SK-N-SH (cell line): ENCODE measurements around the gene INTS6. TPM values are rescaled to one million over a fixed set of nuclear protein-coding genes. Genes with fewer than 3 reads are reported as not detected.

Experiments used
- CTCF ChIA-PET: fragments of 300-600, 350-600 bp; formaldehyde crosslinking; extraction: SDS; loops from one replicate; lab custom pipeline; 2021; lab: Yijun Ruan, JAX
- POLR2A ChIA-PET: fragments of 350-600 bp; sonication (Branson Sonifier 250); formaldehyde crosslinking; extraction: SDS; loops from one replicate; lab custom pipeline; 2020; ENCODE audit warnings: antibody characterized with exemption, inconsistent platforms; lab: Yijun Ruan, JAX
- DNase-seq: peaks from one replicate; pipeline ENCODE4 v3.0.0; 2012
- H2AFZ ChIP-seq: fragments of 200-600 bp; sonication (generic); 2 replicates; pipeline ENCODE4 v1.8.1; 2016; ENCODE audit warnings: antibody characterized with exemption, mild to moderate bottlenecking, low read depth
- H3F3A ChIP-seq: fragments of 200-600 bp; sonication (generic); replicated peaks from 2 replicates; pipeline ENCODE3; 2016; ENCODE audit warnings: antibody characterized with exemption, mild to moderate bottlenecking; ENCODE audit not compliant: insufficient read depth
- H3K27ac ChIP-seq, 2 experiments: fragments of 200-500 bp in 1 of 2; fragments of 200-600 bp in 1 of 2; sonication (Bioruptor generic) in 1 of 2; sonication (generic), shearing (Covaris generic) in 1 of 2; 2 replicates each; pipeline versions ENCODE4 v1.5.1 to v1.6.1; 2014 to 2016; ENCODE audit warnings: low read depth in 2 of 2, inconsistent platforms in 1 of 2, low read length in 1 of 2, mild to moderate bottlenecking in 1 of 2, mixed read lengths in 1 of 2
- H3K27me3 ChIP-seq: fragments of 200-600 bp; sonication (generic), shearing (Covaris generic); 2 replicates; pipeline ENCODE4 v1.6.1; 2016; ENCODE audit warnings: mixed run types; ENCODE audit not compliant: insufficient read depth
- H3K36me3 ChIP-seq, 2 experiments: fragments of 200-500 bp in 1 of 2; fragments of 200-600 bp in 1 of 2; sonication (Bioruptor generic) in 1 of 2; sonication (generic) in 1 of 2; replicated peaks in 1 of 2; 2 replicates each; pipeline versions ENCODE3 to v1.5.1; 2014 to 2016; ENCODE audit warnings: low read length in 1 of 2, mild to moderate bottlenecking in 1 of 2; ENCODE audit not compliant: insufficient read depth in 2 of 2, control insufficient read depth in 1 of 2
- H3K4me1 ChIP-seq, 2 experiments: fragments of 200-500 bp in 1 of 2; fragments of 200-600 bp in 1 of 2; sonication (Bioruptor generic) in 1 of 2; sonication (generic), shearing (Covaris generic) in 1 of 2; 2 replicates each; pipeline versions ENCODE4 v1.5.1 to v1.6.1; 2014 to 2016; ENCODE audit warnings: low read depth in 1 of 2, low read length in 1 of 2, mixed run types in 1 of 2; ENCODE audit not compliant: insufficient read depth in 2 of 2, control insufficient read depth in 1 of 2
- H3K4me2 ChIP-seq: fragments of 200-600 bp; sonication (generic), shearing (Covaris generic); 2 replicates; pipeline ENCODE4 v1.6.1; 2017; ENCODE audit warnings: mixed run types
- H3K4me3 ChIP-seq, 2 experiments: fragments of 200-500 bp in 1 of 2; fragments of 200-600 bp in 1 of 2; sonication (Bioruptor generic) in 1 of 2; sonication (generic), shearing (Covaris generic) in 1 of 2; 2 replicates each; pipeline versions ENCODE4 v1.5.1 to v1.8.1; 2014 to 2016; ENCODE audit warnings: low read depth in 2 of 2, inconsistent platforms in 1 of 2, low read length in 1 of 2, mild to moderate bottlenecking in 1 of 2, mixed read lengths in 1 of 2, moderate library complexity in 1 of 2
- H3K79me2 ChIP-seq: fragments of 200-600 bp; sonication (generic); 2 replicates; pipeline ENCODE4 v1.8.1; 2017; ENCODE audit warnings: mild to moderate bottlenecking; ENCODE audit not compliant: insufficient read depth
- H3K9ac ChIP-seq: fragments of 200-600 bp; sonication (generic); 2 replicates; pipeline ENCODE4 v1.6.1; 2017; ENCODE audit warnings: mixed run types
- H3K9me2 ChIP-seq: fragments of 200-600 bp; sonication (generic); 2 replicates; pipeline ENCODE4 v1.6.1; 2017; ENCODE audit warnings: mixed run types
- H3K9me3 ChIP-seq: fragments of 200-600 bp; sonication (generic); 2 replicates; pipeline ENCODE4 v1.6.1; 2017; ENCODE audit warnings: mixed run types, mild to moderate bottlenecking, moderate library complexity
- H4K20me1 ChIP-seq: fragments of 200-600 bp; sonication (generic); 2 replicates; pipeline ENCODE4 v1.6.1; 2017; ENCODE audit warnings: mild to moderate bottlenecking, mixed run types; ENCODE audit not compliant: insufficient read depth
- ELF1 ChIP-seq: IDR thresholded peaks from 2 replicates; pipeline ENCODE4 v1.4.0; 2012
- EZH2phosphoT487 ChIP-seq: fragments of 200-600 bp; sonication (generic); IDR thresholded peaks from 2 replicates; pipeline ENCODE4 v1.6.1; 2017; ENCODE audit warnings: low read depth, mixed run types, mild to moderate bottlenecking, antibody characterized with exemption, moderate library complexity, borderline replicate concordance
- FOXM1 ChIP-seq: IDR thresholded peaks from 2 replicates; pipeline ENCODE4 v1.4.0; 2012; ENCODE audit warnings: low read depth, mild to moderate bottlenecking
- GATA2 ChIP-seq: sonication (generic); formaldehyde crosslinking; IDR thresholded peaks from 2 replicates; pipeline ENCODE4 v1.5.0; 2020; ENCODE audit warnings: mild to moderate bottlenecking, missing genetic modification reagents
- MEF2A ChIP-seq: IDR thresholded peaks from 2 replicates; pipeline ENCODE4 v1.4.0; 2012; ENCODE audit warnings: low read depth, borderline replicate concordance
- NRF1 ChIP-seq: IDR thresholded peaks from 2 replicates; pipeline ENCODE4 v1.6.1; 2012; ENCODE audit warnings: low read depth, mild to moderate bottlenecking, low read length
- POLR2AphosphoS5 ChIP-seq: IDR thresholded peaks from 2 replicates; pipeline ENCODE4 v1.6.1; 2012; ENCODE audit warnings: low read depth, low read length
- RCOR1 ChIP-seq: fragments of 150-350 bp; IDR thresholded peaks from 2 replicates; pipeline ENCODE4 v1.6.1; 2017; ENCODE audit warnings: antibody characterized with exemption, low read length
- RFX5 ChIP-seq: IDR thresholded peaks from 2 replicates; pipeline ENCODE4 v1.6.1; 2012; ENCODE audit warnings: mild to moderate bottlenecking, improper control_type of control experiment, low read length
- SIN3A ChIP-seq: IDR thresholded peaks from 2 replicates; pipeline ENCODE4 v1.6.1; 2012; ENCODE audit warnings: low read depth, mild to moderate bottlenecking, low read length, moderate library complexity, borderline replicate concordance
- TCF12 ChIP-seq: IDR thresholded peaks from 2 replicates; pipeline ENCODE4 v1.4.0; 2012
- USF1 ChIP-seq: IDR thresholded peaks from 2 replicates; pipeline ENCODE4 v1.4.0; 2012; ENCODE audit warnings: low read depth, borderline replicate concordance
- YY1 ChIP-seq: IDR thresholded peaks from 2 replicates; pipeline ENCODE4 v1.4.0; 2012; ENCODE audit warnings: low read depth, mild to moderate bottlenecking
- WGBS: methylation state at CpG from one replicate; pipeline ENCODE4 v1.1.6; 2017; ENCODE audit warnings: low lambda C conversion rate; 5-methylcytosine and 5-hydroxymethylcytosine counted together
- polyA plus RNA-seq, 3 experiments: library from polyadenylated mRNA; depleted of rRNA; stranded (reverse); fragments of >200 nt; gene quantifications; 2 replicates each; pipeline ENCODE4 v1.2.3, GENCODE V29; 2012
- TF ChIP-seq, protein P1 (sequence below): IDR thresholded peaks from 2 replicates; pipeline ENCODE4 v1.6.1; 2012; ENCODE audit warnings: mild to moderate bottlenecking, low read depth, low read length, moderate library complexity
- TF ChIP-seq, protein P2 (sequence below): IDR thresholded peaks from 2 replicates; pipeline ENCODE4 v1.4.0; 2012; ENCODE audit warnings: low read depth, borderline replicate concordance
- TF ChIP-seq, protein P3 (sequence below): IDR thresholded peaks from 2 replicates; pipeline ENCODE4; 2012

INTS6 gene
- polyA plus RNA-seq, 1 of the 3 experiments (the other 2 are of a cell fraction): 7.7 TPM

DNA sequence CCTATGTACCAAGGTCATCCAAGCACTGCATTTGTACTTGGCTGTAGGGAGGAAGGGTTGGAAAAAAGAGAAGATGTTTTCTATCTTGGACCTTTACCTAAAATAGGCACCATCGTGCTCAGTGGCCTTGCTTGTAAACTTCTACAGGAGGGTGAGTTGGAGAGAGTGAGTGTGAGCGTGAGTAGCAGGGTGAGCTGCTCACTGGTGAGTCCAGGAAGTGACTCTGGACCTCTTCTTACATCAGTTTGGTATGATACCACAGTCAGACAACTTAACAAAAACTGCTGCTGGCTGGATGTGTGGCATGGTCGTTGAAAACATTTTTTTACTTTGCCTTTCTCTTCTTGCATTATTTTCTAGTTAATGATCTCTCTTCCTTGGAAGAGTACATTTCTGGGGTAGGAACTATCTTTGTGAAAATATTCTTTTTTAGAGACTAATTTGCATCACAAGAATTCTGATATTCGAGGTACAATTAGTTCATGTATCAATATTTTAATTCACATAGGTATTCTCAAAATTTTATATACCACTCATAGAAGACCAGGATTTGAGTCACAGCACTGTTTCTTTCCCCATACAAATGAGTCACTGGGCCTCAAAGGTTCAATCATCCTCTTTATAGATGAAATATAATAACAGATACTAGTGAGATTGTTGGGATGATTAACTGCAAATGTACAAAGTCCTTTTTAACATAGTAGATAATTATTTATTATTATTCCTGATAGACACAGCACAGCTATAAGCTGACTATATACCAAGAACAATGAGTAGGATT lies 112.7 kb downstream of the INTS6 start:
- Histone ChIP-seq H3K27ac (no peak overlapping the region), H3K4me1 (peaks cover 4 to 10% of the 10 kb centered on the region in 2 experiments; a peak in 1 of 4 replicates), H2AFZ (no peak overlapping the region), H3K4me3 (no peak overlapping the region), H4K20me1 (no peaks in the 10 kb centered on the region), H3K9me3 (no peaks in the 10 kb centered on the region), H3K4me2 (no peak overlapping the region), H3K9me2 (no peaks in the 10 kb centered on the region), H3K36me3 (no peaks in the 10 kb centered on the region), H3K9ac (no peak overlapping the region), H3K27me3 (no peaks in the 10 kb centered on the region), H3K79me2 (no peaks in the 10 kb centered on the region), H3F3A (no peaks in the 10 kb centered on the region)
- TF ChIP-seq GATA2 (CRISPR knock-in tag) (no peak), EZH2phosphoT487 (no peak), TCF12 (no peak), NRF1 (no peak), USF1 (no peak), MEF2A (no peak), YY1 (no peak), SIN3A (no peak), RFX5 (no peak), ELF1 (no peak), RCOR1 (no peak), POLR2AphosphoS5 (no peak), FOXM1 (no peak)
- TF ChIP-seq, protein P1, sequence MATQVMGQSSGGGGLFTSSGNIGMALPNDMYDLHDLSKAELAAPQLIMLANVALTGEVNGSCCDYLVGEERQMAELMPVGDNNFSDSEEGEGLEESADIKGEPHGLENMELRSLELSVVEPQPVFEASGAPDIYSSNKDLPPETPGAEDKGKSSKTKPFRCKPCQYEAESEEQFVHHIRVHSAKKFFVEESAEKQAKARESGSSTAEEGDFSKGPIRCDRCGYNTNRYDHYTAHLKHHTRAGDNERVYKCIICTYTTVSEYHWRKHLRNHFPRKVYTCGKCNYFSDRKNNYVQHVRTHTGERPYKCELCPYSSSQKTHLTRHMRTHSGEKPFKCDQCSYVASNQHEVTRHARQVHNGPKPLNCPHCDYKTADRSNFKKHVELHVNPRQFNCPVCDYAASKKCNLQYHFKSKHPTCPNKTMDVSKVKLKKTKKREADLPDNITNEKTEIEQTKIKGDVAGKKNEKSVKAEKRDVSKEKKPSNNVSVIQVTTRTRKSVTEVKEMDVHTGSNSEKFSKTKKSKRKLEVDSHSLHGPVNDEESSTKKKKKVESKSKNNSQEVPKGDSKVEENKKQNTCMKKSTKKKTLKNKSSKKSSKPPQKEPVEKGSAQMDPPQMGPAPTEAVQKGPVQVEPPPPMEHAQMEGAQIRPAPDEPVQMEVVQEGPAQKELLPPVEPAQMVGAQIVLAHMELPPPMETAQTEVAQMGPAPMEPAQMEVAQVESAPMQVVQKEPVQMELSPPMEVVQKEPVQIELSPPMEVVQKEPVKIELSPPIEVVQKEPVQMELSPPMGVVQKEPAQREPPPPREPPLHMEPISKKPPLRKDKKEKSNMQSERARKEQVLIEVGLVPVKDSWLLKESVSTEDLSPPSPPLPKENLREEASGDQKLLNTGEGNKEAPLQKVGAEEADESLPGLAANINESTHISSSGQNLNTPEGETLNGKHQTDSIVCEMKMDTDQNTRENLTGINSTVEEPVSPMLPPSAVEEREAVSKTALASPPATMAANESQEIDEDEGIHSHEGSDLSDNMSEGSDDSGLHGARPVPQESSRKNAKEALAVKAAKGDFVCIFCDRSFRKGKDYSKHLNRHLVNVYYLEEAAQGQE: no peak
- TF ChIP-seq, protein P2, sequence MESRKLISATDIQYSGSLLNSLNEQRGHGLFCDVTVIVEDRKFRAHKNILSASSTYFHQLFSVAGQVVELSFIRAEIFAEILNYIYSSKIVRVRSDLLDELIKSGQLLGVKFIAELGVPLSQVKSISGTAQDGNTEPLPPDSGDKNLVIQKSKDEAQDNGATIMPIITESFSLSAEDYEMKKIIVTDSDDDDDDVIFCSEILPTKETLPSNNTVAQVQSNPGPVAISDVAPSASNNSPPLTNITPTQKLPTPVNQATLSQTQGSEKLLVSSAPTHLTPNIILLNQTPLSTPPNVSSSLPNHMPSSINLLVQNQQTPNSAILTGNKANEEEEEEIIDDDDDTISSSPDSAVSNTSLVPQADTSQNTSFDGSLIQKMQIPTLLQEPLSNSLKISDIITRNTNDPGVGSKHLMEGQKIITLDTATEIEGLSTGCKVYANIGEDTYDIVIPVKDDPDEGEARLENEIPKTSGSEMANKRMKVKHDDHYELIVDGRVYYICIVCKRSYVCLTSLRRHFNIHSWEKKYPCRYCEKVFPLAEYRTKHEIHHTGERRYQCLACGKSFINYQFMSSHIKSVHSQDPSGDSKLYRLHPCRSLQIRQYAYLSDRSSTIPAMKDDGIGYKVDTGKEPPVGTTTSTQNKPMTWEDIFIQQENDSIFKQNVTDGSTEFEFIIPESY: no peak
- TF ChIP-seq, protein P3, sequence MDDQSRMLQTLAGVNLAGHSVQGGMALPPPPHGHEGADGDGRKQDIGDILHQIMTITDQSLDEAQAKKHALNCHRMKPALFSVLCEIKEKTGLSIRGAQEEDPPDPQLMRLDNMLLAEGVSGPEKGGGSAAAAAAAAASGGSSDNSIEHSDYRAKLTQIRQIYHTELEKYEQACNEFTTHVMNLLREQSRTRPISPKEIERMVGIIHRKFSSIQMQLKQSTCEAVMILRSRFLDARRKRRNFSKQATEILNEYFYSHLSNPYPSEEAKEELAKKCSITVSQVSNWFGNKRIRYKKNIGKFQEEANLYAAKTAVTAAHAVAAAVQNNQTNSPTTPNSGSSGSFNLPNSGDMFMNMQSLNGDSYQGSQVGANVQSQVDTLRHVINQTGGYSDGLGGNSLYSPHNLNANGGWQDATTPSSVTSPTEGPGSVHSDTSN: no peak
- 65% methylated on average over 4 of the region's 4 CpGs for WGBS
- ChIA-PET CTCF (interaction anchor here (2.6 kb wide), 1 partner anchor 54 kb away, joined by 10 read pairs; no protein-coding TSS in a partner anchor), POLR2A (no interaction called here)
- no peak for DNase-seq
